ENCODE measurements around the gene HTATIP2. TPM values are rescaled to one million over a fixed set of nuclear protein-coding genes. Genes with fewer than 3 reads are reported as not detected.

HTATIP2 gene
- total and polyA plus RNA-seq, 2 experiments from 2014 or later, result 45.0 to 57.5 TPM

GRCh38 chr11:20363149-20363499 is 390 bp upstream of the HTATIP2 start:
- DNase-seq (ENCODE audit: low spot score) (no peak), ATAC-seq (no peak)
- Mint-ChIP-seq H3K27ac (no peak overlapping the region), H3K9me3 (peaks cover 3% of the 10 kb centered on the region; the same call in 2 of the 3 replicates), H3K36me3 (ENCODE audit: low read depth) (peaks cover 4% of the 10 kb centered on the region; the same call in 1 of the 3 replicates), H3K4me3 (peak overlapping the region; percentile 71), H3K27me3 (ENCODE audit: insufficient read depth, low read depth, poor library complexity) (peaks cover 13% of the 10 kb centered on the region), H3K4me1 (peaks cover 25% of the 10 kb centered on the region)
- H3K4me2 ChIP-seq, result peak overlapping the region; percentile 83
- peaks cover 8% of the 10 kb centered on the region for H3K9me2 ChIP-seq (ENCODE audit: insufficient read depth)
- peak overlapping the region; percentile 84 for H2AFZ ChIP-seq
- no peaks in the 10 kb centered on the region for H4K20me1 ChIP-seq (replicated peaks; ENCODE audit: insufficient read depth)
- H3K4me3 ChIP-seq, result peak overlapping the region; percentile 64
- TF ChIP-seq CTCF (conservative IDR thresholded peaks at IDR 0.05; ENCODE audit: low read depth in 2 of 2) (no peak), EZH2 (IDR thresholded peaks at IDR 0.05; ENCODE audit: low read depth, unreplicated experiment) (no peak), NANOG (IDR thresholded peaks at IDR 0.05; ENCODE audit: borderline replicate concordance) (no peak), CREB1 (CRISPR knock-in tag; IDR thresholded peaks at IDR 0.05; ENCODE audit: low read depth) (no peak), REST (IDR thresholded peaks at IDR 0.05; ENCODE audit: unreplicated experiment) (no peak), JUNB (IDR thresholded peaks at IDR 0.05; ENCODE audit: unreplicated experiment) (no peak), ETS1 (IDR thresholded peaks at IDR 0.05) (no peak), EZH2phosphoT487 (IDR thresholded peaks at IDR 0.05; ENCODE audit: unreplicated experiment) (no peak), STAT1 (IDR thresholded peaks at IDR 0.05; ENCODE audit: unreplicated experiment) (no peak), POLR2AphosphoS5 (IDR thresholded peaks at IDR 0.05; ENCODE audit: low read depth) (no peak), ZNF114 (CRISPR knock-in tag; IDR thresholded peaks at IDR 0.05) (no peak), ZNF331 (CRISPR knock-in tag; IDR thresholded peaks at IDR 0.05; ENCODE audit: low read depth) (no peak), ZNF462 (CRISPR knock-in tag; IDR thresholded peaks at IDR 0.05) (no peak)
- peaks cover 3% of the 10 kb centered on the region; the same call in 1 of the 2 replicates for H3K79me2 ChIP-seq (replicated peaks; ENCODE audit: insufficient read depth)
- peaks cover 30% of the 10 kb centered on the region for H3K27me3 ChIP-seq (ENCODE audit: insufficient read depth)
- H3K4me1 ChIP-seq (ENCODE audit: insufficient read depth), result peaks cover 26% of the 10 kb centered on the region
- no peak overlapping the region for H3K27ac ChIP-seq (ENCODE audit: low read depth)
- H3F3A ChIP-seq (replicated peaks; ENCODE audit: low read depth), result no peaks in the 10 kb centered on the region; the same call in 1 of the 2 replicates
- H3K36me3 ChIP-seq (ENCODE audit: insufficient read depth), result 0 out of 2 replicates have a peak, but pooled peaks cover under 1% of the 10 kb centered on the region
